GM12878 (cell line): ENCODE results near the gene SLC25A52. TPM values are rescaled to one million over a fixed set of nuclear protein-coding genes. Genes with fewer than 3 reads are reported as not detected.

Experiments used
- ATF2 ChIP-seq: IDR thresholded peaks from 2 replicates; pipeline ENCODE4 v1.6.1; 2012; ENCODE audit warnings: low read length, inconsistent platforms
- BCL11A ChIP-seq: IDR thresholded peaks from 2 replicates; pipeline ENCODE4 v1.6.1; 2011; ENCODE audit warnings: low read depth, low read length
- BHLHE40 ChIP-seq, 2 experiments: fragments of 450-650 bp in 1 of 2; IDR thresholded peaks; 2 replicates each; pipeline ENCODE4 v1.6.1; 2011 to 2017; ENCODE audit warnings: low read depth in 2 of 2, borderline replicate concordance in 1 of 2, improper control_type of control experiment in 1 of 2, low read length in 1 of 2, mild to moderate bottlenecking in 1 of 2
- CTCF ChIP-seq, 3 experiments: IDR thresholded peaks in 2 of 3; conservative IDR thresholded peaks in 1 of 3; 2 replicates each; pipeline ENCODE4 v1.5.1; 2011; ENCODE audit warnings: low read depth in 3 of 3, low read length in 3 of 3, mild to moderate bottlenecking in 3 of 3, control low read depth in 2 of 3, moderate library complexity in 2 of 3, inconsistent platforms in 1 of 3, mixed read lengths in 1 of 3; ENCODE audit not compliant: control insufficient read depth in 2 of 3, insufficient read depth in 1 of 3; ENCODE audit errors: extremely low read depth in 1 of 3
- E4F1 ChIP-seq: fragments of 450-650 bp; IDR thresholded peaks from 2 replicates; pipeline ENCODE4 v1.6.1; 2018; ENCODE audit warnings: borderline replicate concordance, mild to moderate bottlenecking; ENCODE audit not compliant: partially characterized antibody
- EED ChIP-seq: sonication (generic); IDR thresholded peaks from 2 replicates; pipeline ENCODE4 v1.6.1; 2016; ENCODE audit warnings: antibody characterized with exemption, low read depth
- ELK1 ChIP-seq: IDR thresholded peaks from 2 replicates; pipeline ENCODE4 v1.6.1; 2012; ENCODE audit warnings: low read depth, low read length, improper control_type of control experiment
- ETV6 ChIP-seq, 2 experiments: fragments of 450-650 bp in 1 of 2; IDR thresholded peaks in 1 of 2; conservative IDR thresholded peaks in 1 of 2; 2 replicates each; pipeline ENCODE4 v1.6.1; 2014; ENCODE audit warnings: antibody characterized with exemption in 1 of 2, borderline replicate concordance in 1 of 2, low read depth in 1 of 2, mild to moderate bottlenecking in 1 of 2, moderate library complexity in 1 of 2
- FOXM1 ChIP-seq: IDR thresholded peaks from 2 replicates; pipeline ENCODE4 v1.6.1; 2012; ENCODE audit warnings: low read depth, mild to moderate bottlenecking, inconsistent platforms, low read length, moderate library complexity
- JUND ChIP-seq: IDR thresholded peaks from 2 replicates; pipeline ENCODE4 v1.6.1; 2012; ENCODE audit warnings: low read depth, mild to moderate bottlenecking, low read length, improper control_type of control experiment, moderate library complexity
- KAT2A ChIP-seq: conservative IDR thresholded peaks from 2 replicates; pipeline ENCODE4 v1.6.1; 2011; ENCODE audit warnings: low read depth, low read length; ENCODE audit not compliant: control insufficient read depth
- MTA2 ChIP-seq: fragments of 450-650 bp; IDR thresholded peaks from 2 replicates; pipeline ENCODE4 v1.6.1; 2016; ENCODE audit warnings: low read depth, mild to moderate bottlenecking, moderate library complexity
- NBN ChIP-seq: fragments of 450-650 bp; IDR thresholded peaks from 2 replicates; pipeline ENCODE4 v1.6.1; 2016
- NFXL1 ChIP-seq: fragments of 450-650 bp; IDR thresholded peaks from 2 replicates; pipeline ENCODE4 v1.6.1; 2017; ENCODE audit warnings: antibody characterized with exemption, mild to moderate bottlenecking, borderline replicate concordance
- NFYB ChIP-seq: IDR thresholded peaks from 2 replicates; pipeline ENCODE4 v1.6.1; 2011; ENCODE audit warnings: low read depth, mild to moderate bottlenecking, low read length, improper control_type of control experiment, moderate library complexity; ENCODE audit not compliant: insufficient read depth
- PML ChIP-seq: IDR thresholded peaks from 2 replicates; pipeline ENCODE4 v1.6.1; 2012; ENCODE audit warnings: low read length, inconsistent platforms
- RELA ChIP-seq: fragments of 450-650 bp; IDR thresholded peaks from 2 replicates; pipeline ENCODE4 v1.8.0; 2014; ENCODE audit warnings: borderline replicate concordance; ENCODE audit not compliant: partially characterized antibody
- RUNX3 ChIP-seq: IDR thresholded peaks from 2 replicates; pipeline ENCODE4 v1.6.1; 2012; ENCODE audit warnings: low read length, inconsistent platforms
- ZBED1 ChIP-seq: IDR thresholded peaks from 2 replicates; pipeline ENCODE4 v1.6.1; 2016; ENCODE audit warnings: borderline replicate concordance
- ZBTB33 ChIP-seq: fragments of 450-650 bp; IDR thresholded peaks from 2 replicates; pipeline ENCODE4 v1.6.1; 2017; ENCODE audit warnings: mild to moderate bottlenecking
- ZNF24 ChIP-seq: fragments of 450-650 bp; IDR thresholded peaks from 2 replicates; pipeline ENCODE4 v1.6.1; 2017; ENCODE audit warnings: antibody characterized with exemption, mild to moderate bottlenecking
- ZSCAN29 ChIP-seq: fragments of 450-650 bp; IDR thresholded peaks from 2 replicates; pipeline ENCODE4 v1.6.1; 2017; ENCODE audit warnings: mild to moderate bottlenecking, moderate library complexity
- ZZZ3 ChIP-seq: IDR thresholded peaks from 2 replicates; pipeline ENCODE4 v1.6.1; 2011; ENCODE audit warnings: low read depth; ENCODE audit not compliant: control insufficient read depth, insufficient read length
- polyA plus RNA-seq, 11 experiments: library from polyadenylated mRNA; depleted of rRNA in 4 of 11; unstranded in 6 of 11; stranded (reverse) in 5 of 11; fragments of >200 nt; fragmentation: Nextera tagmentation in 4 of 11; fragmentation: Illumina TruSeq in 1 of 11; extraction: Ambion mirVana in 4 of 11; extraction: Trizol in 1 of 11; gene quantifications; 1 replicate in 1 of 11; 2 replicates in 10 of 11; pipeline versions ENCODE4 v1.2.1 to v1.2.3, GENCODE V29; 2011 to 2016; ENCODE audit warnings: inconsistent platforms in 2 of 11, missing spikeins in 2 of 11, low read depth in 1 of 11
- total RNA-seq, 4 experiments: library from RNA; depleted of rRNA in 3 of 4; stranded (reverse); fragments of >200 nt in 3 of 4; fragmentation: Illumina TruSeq in 1 of 4; extraction: Trizol in 1 of 4; gene quantifications; 2 replicates each; pipeline versions ENCODE4 v1.2.1 to v1.2.3, GENCODE V29; 2013 to 2021

SLC25A52 gene
- total and polyA plus RNA-seq, 10 of the 15 experiments (the other 5 are each of a cell fraction or from before 2014, with no cell fraction given) = not detected

- TF ChIP-seq MTA2 = 0 out of 2 replicates have a peak, but pooled peaks have one; percentile 48
- 0 out of 2 replicates have a peak, but pooled peaks have one; percentile 23 for TF ChIP-seq ZNF24
- peak; percentile 37; the same call in 1 of the 2 replicates for TF ChIP-seq ATF2
- TF ChIP-seq E4F1 = no peak
- TF ChIP-seq BCL11A = no peak
- TF ChIP-seq ZBED1 = no peak
- no peak for TF ChIP-seq EED
- TF ChIP-seq ZZZ3 = no peak
- no peak for TF ChIP-seq PML
- TF ChIP-seq KAT2A = no peak
- peak in 1 of 2 experiments; percentile 45; a peak in 1 of 4 replicates for TF ChIP-seq ETV6 (conservative IDR thresholded peaks at IDR 0.05 in 1 of 2, IDR thresholded peaks at IDR 0.05 in 1 of 2; ENCODE audit: borderline replicate concordance in 1 of 2, low read depth in 1 of 2)
- peak; percentile 61; the same call in 1 of the 2 replicates for TF ChIP-seq ZSCAN29
- TF ChIP-seq CTCF (IDR thresholded peaks at IDR 0.05 in 2 of 3, conservative IDR thresholded peaks at IDR 0.05 in 1 of 3; ENCODE audit: control insufficient read depth in 2 of 3, extremely low read depth in 1 of 3, insufficient read depth in 1 of 3, low read depth in 3 of 3, low read length in 3 of 3) = no peak
- TF ChIP-seq RUNX3 = peak; percentile 90
- peak; percentile 49; the same call in 1 of the 2 replicates for TF ChIP-seq FOXM1
- TF ChIP-seq ELK1 = no peak
- no peak for TF ChIP-seq ZBTB33
- no peak for TF ChIP-seq NFXL1
- no peak for TF ChIP-seq NFYB
- no peak for TF ChIP-seq RELA
- no peak for TF ChIP-seq NBN
- no peak for TF ChIP-seq JUND
- no peak for TF ChIP-seq BHLHE40 (IDR thresholded peaks at IDR 0.05; ENCODE audit: borderline replicate concordance in 1 of 2, low read depth in 2 of 2, low read length in 1 of 2)
Measured at GRCh38 chr18:31774477-31774785, 13.8 kb upstream of the SLC25A52 start (continued).
